ENCODE results near the gene UPK2. TPM values are rescaled to one million over a fixed set of nuclear protein-coding genes. Genes with fewer than 3 reads are reported as not detected.
A peak's percentile ranks its signal among the peaks of the same experiment; 100 is the strongest.

The UPK2 gene
- total RNA-seq, 1 experiment from 2014 or later = not detected

DNA sequence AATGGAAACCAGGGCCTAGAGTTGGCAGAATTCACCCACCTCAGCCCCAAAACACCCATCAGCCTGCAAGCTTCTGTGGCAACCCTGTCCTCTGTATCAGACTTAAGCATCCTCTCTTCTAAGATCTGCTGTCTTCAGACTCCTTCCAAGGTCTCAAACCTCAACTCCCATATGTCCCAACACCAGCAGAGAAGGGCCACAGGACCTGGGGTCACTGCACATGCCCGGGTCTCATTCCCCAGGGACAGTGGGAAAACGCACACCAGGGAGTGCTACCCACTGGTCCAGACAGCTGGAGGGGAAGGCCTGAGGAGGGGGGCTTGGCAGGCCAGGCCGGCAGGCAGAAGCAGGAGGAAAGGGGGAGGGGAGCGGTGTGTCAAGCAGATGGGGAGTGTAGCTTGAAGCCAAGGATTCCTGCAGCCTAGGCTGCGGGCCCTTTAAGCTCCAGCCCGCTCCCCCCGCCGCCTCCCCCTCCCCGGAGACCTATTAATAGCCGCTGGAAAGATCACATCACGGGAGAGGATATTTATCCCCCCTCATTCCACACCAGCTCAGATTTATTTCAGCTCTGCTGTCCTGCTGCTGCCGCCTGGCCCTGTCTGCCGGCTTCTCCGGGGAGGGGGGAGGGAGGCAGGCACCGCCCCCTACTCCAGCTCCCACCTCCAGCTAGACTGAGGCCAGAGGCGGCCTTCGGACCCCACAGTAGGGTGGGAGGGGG, 47.0 kb upstream of the UPK2 start (continued):
- TF ChIP-seq FOXK1 (CRISPR knock-in tag; IDR thresholded peaks at IDR 0.05) (no peak), PRRX2 (CRISPR knock-in tag; IDR thresholded peaks at IDR 0.05) (no peak), ZNF138 (CRISPR knock-in tag; conservative IDR thresholded peaks at IDR 0.05) (0 out of 2 replicates have a peak, but pooled peaks have one; percentile 21), CDX4 (CRISPR knock-in tag; IDR thresholded peaks at IDR 0.05; ENCODE audit: borderline replicate concordance) (no peak), MXD4 (CRISPR knock-in tag; IDR thresholded peaks at IDR 0.05; ENCODE audit: borderline replicate concordance) (no peak), EMX1 (CRISPR knock-in tag; IDR thresholded peaks at IDR 0.05) (no peak), ZBTB21 (CRISPR knock-in tag; IDR thresholded peaks at IDR 0.05; ENCODE audit: borderline replicate concordance) (peak; percentile 57; the same call in 1 of the 2 replicates), ZNF263 (CRISPR knock-in tag; IDR thresholded peaks at IDR 0.05; ENCODE audit: low read depth) (no peak), ESRRA (CRISPR knock-in tag; IDR thresholded peaks at IDR 0.05; ENCODE audit: borderline replicate concordance) (no peak), ZNF423 (CRISPR knock-in tag; IDR thresholded peaks at IDR 0.05) (no peak), SMAD3 (CRISPR knock-in tag; IDR thresholded peaks at IDR 0.05; ENCODE audit: borderline replicate concordance) (no peak), ZNF532 (CRISPR knock-in tag; IDR thresholded peaks at IDR 0.05; ENCODE audit: borderline replicate concordance) (no peak), SMAD4 (CRISPR knock-in tag; IDR thresholded peaks at IDR 0.05) (no peak)
- TF ChIP-seq, protein P1, sequence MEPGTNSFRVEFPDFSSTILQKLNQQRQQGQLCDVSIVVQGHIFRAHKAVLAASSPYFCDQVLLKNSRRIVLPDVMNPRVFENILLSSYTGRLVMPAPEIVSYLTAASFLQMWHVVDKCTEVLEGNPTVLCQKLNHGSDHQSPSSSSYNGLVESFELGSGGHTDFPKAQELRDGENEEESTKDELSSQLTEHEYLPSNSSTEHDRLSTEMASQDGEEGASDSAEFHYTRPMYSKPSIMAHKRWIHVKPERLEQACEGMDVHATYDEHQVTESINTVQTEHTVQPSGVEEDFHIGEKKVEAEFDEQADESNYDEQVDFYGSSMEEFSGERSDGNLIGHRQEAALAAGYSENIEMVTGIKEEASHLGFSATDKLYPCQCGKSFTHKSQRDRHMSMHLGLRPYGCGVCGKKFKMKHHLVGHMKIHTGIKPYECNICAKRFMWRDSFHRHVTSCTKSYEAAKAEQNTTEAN (CRISPR knock-in tag; IDR thresholded peaks at IDR 0.05) = no peak
- TF ChIP-seq, protein P2, sequence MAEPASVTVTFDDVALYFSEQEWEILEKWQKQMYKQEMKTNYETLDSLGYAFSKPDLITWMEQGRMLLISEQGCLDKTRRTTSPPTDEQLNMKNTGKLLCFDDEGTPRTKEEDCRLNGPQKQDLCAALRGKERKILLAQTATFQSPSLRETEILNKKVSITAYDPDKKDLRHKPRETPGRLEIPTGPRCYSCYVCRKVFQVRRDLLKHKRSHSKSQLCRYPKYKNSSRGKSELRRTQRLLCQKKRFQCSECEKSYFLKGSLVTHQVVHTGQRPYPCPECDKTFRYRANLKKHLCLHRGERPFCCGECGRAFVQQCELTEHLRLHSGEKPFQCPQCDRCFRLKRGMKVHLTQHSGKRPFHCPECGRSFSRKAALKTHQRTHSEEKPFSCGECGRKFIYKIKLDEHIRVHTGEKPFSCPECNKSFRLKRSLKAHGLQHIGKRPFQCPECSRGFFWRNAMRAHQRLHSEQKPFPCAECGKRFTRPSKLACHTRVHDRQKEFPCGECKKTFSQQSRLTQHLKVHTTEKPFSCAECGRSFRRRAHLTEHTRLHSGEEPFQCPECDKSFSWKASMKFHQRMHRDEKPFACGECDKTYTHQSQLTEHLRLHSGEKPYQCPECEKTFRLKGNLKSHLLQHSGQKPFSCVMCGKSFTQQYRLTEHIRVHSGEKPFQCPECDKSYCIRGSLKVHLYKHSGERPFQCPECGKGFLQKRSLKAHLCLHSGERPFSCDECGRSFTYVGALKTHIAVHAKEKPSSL (CRISPR knock-in tag; conservative IDR thresholded peaks at IDR 0.05) = no peak
- TF ChIP-seq, protein P3, sequence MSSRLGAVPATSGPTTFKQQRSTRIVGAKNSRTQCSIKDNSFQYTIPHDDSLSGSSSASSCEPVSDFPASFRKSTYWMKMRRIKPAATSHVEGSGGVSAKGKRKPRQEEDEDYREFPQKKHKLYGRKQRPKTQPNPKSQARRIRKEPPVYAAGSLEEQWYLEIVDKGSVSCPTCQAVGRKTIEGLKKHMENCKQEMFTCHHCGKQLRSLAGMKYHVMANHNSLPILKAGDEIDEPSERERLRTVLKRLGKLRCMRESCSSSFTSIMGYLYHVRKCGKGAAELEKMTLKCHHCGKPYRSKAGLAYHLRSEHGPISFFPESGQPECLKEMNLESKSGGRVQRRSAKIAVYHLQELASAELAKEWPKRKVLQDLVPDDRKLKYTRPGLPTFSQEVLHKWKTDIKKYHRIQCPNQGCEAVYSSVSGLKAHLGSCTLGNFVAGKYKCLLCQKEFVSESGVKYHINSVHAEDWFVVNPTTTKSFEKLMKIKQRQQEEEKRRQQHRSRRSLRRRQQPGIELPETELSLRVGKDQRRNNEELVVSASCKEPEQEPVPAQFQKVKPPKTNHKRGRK (CRISPR knock-in tag; IDR thresholded peaks at IDR 0.05; ENCODE audit: borderline replicate concordance) = no peak
- TF ChIP-seq, protein P4, sequence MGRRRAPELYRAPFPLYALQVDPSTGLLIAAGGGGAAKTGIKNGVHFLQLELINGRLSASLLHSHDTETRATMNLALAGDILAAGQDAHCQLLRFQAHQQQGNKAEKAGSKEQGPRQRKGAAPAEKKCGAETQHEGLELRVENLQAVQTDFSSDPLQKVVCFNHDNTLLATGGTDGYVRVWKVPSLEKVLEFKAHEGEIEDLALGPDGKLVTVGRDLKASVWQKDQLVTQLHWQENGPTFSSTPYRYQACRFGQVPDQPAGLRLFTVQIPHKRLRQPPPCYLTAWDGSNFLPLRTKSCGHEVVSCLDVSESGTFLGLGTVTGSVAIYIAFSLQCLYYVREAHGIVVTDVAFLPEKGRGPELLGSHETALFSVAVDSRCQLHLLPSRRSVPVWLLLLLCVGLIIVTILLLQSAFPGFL (CRISPR knock-in tag; IDR thresholded peaks at IDR 0.05; ENCODE audit: borderline replicate concordance) = no peak
